ENCODE measurements around the gene CCL21. TPM values are rescaled to one million over a fixed set of nuclear protein-coding genes. Genes with fewer than 3 reads are reported as not detected.

The CCL21 gene
- total RNA-seq, 2 donors from 2014 or later: 32.6 to 40.2 TPM

DNA sequence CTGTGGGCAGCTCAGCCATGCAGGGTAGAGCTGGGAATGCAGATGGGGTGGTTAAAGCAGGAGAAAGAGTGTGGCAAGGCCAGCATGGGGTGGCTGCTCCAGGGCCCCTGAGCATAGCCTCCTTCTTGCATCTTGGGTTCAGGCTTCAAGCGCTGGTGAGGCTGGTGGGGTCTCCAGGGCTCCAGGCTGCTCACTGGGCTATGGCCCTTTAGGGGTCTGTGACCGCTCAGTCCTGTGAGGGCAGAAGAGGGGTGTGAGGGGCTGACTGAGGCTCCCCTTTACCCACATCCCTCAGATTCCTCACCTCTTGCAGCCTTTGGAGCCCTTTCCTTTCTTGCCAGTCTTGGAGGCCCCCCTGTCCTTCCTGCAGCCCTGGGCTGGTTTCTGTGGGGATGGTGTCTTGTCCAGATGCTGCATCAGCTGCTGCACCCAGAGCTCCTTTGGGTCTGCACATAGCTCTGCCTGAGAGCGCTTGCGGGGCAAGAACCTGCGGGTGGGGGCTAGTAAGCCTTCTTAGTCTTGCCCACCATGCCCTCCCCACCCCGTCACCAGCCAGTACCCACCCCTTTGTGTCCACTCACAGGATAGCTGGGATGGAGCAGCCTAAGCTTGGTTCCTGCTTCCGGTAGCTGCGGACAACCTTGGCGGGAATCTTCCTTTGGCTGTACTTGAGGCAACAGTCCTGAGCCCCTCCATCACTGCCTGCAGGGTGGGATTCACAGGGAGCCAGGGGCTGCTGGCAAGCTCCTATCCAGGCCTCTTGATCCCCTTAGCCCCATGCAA, 549 bp downstream of the CCL21 start:
- H3K4me1 ChIP-seq: peaks cover 16% of the 10 kb centered on the region
- H3K4me3 ChIP-seq: no peak overlapping the region
- DNase-seq (no peak), ATAC-seq (no peak)
- no peaks in the 10 kb centered on the region for H3K36me3 ChIP-seq (replicated peaks in 1 of 2; ENCODE audit: insufficient read depth in 1 of 2, low read depth in 2 of 2)
- TF ChIP-seq POLR2A (IDR thresholded peaks at IDR 0.05) (no peak), CTCF (IDR thresholded peaks at IDR 0.05) (no peak)
- WGBS, 2 donors: 93 to 94% methylated on average over 8 to 9 of the region's 9 CpGs
- H3K27ac ChIP-seq: no peak overlapping the region
- H3K9me3 ChIP-seq: no peaks in the 10 kb centered on the region
- intact Hi-C loops (cut with DNase I): no loop called here
- no peaks in the 10 kb centered on the region for H3K27me3 ChIP-seq

DNA sequence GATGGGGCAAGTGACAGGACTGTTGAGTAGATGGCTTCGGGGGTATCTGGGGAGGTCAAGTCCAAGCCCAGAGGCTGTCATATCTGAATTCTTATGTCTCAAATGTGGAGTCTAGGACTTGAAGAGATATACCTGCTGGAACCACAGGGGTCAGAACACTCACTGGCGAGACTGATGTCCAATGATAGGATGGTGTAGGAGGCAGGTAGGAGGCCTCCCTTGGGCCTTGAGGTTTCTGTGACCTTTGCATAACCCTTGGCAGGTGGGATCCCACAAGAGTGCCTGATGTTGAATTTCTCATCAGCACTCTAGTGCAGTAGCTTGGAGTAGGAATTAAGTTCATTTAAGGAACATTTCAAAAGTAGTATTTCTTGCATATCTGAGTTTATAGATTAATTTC, 2.8 kb downstream of the CCL21 start:
- no peaks in the 10 kb centered on the region for H3K9me3 ChIP-seq
- intact Hi-C loops (cut with DNase I): no loop called here
- no peak for TF ChIP-seq POLR2A (IDR thresholded peaks at IDR 0.05)
- TF ChIP-seq CTCF (IDR thresholded peaks at IDR 0.05): no peak
- ATAC-seq: no peak
- H3K4me1 ChIP-seq: peaks cover 10% of the 10 kb centered on the region
- no peaks in the 10 kb centered on the region for H3K36me3 ChIP-seq (replicated peaks in 1 of 2; ENCODE audit: insufficient read depth in 1 of 2, low read depth in 2 of 2)
- no peak overlapping the region for H3K4me3 ChIP-seq
- 73 to 83% methylated on average over 2 of the region's 2 CpGs for WGBS, 2 donors
- H3K27me3 ChIP-seq: no peaks in the 10 kb centered on the region
- H3K27ac ChIP-seq: no peak overlapping the region
- no peak for DNase-seq

DNA sequence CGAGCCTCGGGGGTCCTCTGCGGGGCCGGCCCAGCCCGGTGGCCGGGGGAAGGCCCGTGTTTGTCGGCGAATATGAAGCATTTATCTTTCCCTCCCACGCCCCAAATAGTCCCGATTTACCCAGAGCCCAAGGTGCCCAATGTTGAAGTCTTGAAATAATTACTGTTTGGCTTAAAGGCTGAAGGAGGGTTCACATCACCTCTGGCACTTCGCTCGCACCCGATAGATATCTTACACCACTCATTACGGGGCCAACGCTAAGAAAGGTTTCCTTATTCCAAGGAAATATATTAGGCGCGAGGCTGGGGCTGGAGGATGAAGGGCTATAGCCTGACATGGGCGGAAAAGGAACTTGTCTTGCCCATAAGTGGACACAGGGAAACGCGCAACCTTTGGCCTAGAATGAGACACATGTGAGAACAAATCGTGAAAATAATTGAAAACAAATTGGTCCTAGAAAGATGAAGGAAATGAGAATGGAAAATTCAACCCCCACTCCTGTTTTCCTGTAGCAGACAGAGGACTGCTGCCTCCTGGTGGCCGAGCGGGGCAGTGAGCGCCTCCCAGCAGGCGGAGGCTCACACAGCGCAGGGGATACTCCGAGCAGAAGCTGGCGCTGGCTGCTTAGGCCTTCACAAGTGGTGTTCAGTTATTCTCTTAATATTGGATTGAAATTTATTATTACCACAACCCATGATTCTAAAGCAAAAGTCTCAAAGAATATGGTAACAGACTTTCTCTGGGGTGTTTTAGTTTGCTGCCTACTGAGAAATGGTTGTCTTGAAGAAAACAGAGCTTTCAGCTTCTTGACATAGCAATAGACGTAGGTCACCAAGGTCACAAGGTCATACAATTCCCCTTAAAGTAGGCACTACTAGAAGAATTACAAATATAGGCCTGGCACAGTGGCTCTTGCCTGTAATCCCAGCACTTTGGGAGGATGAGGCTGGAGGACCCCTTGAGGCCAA, 7.9 kb downstream of the CCL21 start:
- intact Hi-C loops (cut with DNase I): no loop called here
- peak; percentile 86 to 91 (median 87) for DNase-seq
- WGBS, 2 donors: 2 to 3% methylated on average over 21 to 30 of the region's 30 CpGs

More for the DNA sequence above, 7.9 kb downstream of the CCL21 start:
- H3K36me3 ChIP-seq (replicated peaks in 1 of 2; ENCODE audit: insufficient read depth in 1 of 2, low read depth in 2 of 2): no peaks in the 10 kb centered on the region
- H3K4me3 ChIP-seq: peak overlapping the region; percentile 41 to 56
- peak; percentile 94 for ATAC-seq
- H3K9me3 ChIP-seq: no peaks in the 10 kb centered on the region
- TF ChIP-seq CTCF (IDR thresholded peaks at IDR 0.05) (peak; percentile 94 to 100 (median 97)), POLR2A (IDR thresholded peaks at IDR 0.05) (no peak)
- H3K27me3 ChIP-seq: no peaks in the 10 kb centered on the region
- peaks cover 8% of the 10 kb centered on the region for H3K4me1 ChIP-seq
- H3K27ac ChIP-seq: peak overlapping the region in 3 of 4 donors; percentile 43 to 70 (median 52)
